ENCODE measurements around the gene GINS2.

GINS2 gene

GRCh38 chr16:85663891-85664321, 24.8 kb downstream of the GINS2 start:
- no peak for DNase-seq
- no peak for TF ChIP-seq CTCF (IDR thresholded peaks at IDR 0.05; ENCODE audit: low read depth, low read length, missing control alignments)
- Histone ChIP-seq H3K27me3 (replicated peaks) (no peaks in the 10 kb centered on the region), H3K36me3 (replicated peaks) (peaks cover 45% of the 10 kb centered on the region), H3K27ac (no peak overlapping the region), H3K4me3 (ENCODE audit: low read depth, low read length) (no peak overlapping the region)
- in situ Hi-C loops (cut with HindIII; ENCODE audit: low pct_ligation_motif_present, low sequenced_read_pairs), result no loop called here

- H3K27me3 ChIP-seq (replicated peaks), result no peaks in the 10 kb centered on the region
- DNase-seq, result no peak
- in situ Hi-C loops (cut with HindIII; ENCODE audit: low pct_ligation_motif_present, low sequenced_read_pairs), result no loop called here
- H3K4me3 ChIP-seq (ENCODE audit: low read depth, low read length), result no peak overlapping the region
- H3K27ac ChIP-seq, result no peak overlapping the region
- TF ChIP-seq CTCF (IDR thresholded peaks at IDR 0.05; ENCODE audit: low read depth, low read length, missing control alignments), result no peak
- H3K36me3 ChIP-seq (replicated peaks), result peaks cover 43% of the 10 kb centered on the region
These were observed 25.6 kb downstream of the GINS2 start for GRCh38 chr16:85662976-85663830.

- Histone ChIP-seq H3K27me3 (replicated peaks) (no peaks in the 10 kb centered on the region), H3K27ac (no peak overlapping the region), H3K4me3 (ENCODE audit: low read depth, low read length) (no peak overlapping the region), H3K36me3 (replicated peaks) (peaks cover 47% of the 10 kb centered on the region)
- TF ChIP-seq CTCF (IDR thresholded peaks at IDR 0.05; ENCODE audit: low read depth, low read length, missing control alignments), result no peak
- DNase-seq, result no peak
- in situ Hi-C loops (cut with HindIII; ENCODE audit: low pct_ligation_motif_present, low sequenced_read_pairs), result no loop called here
These were observed 26.3 kb downstream of the GINS2 start for GRCh38 chr16:85662482-85662812.

GRCh38 chr16:85661740-85662481, 26.8 kb downstream of the GINS2 start:
- Histone ChIP-seq H3K27ac (no peak overlapping the region), H3K36me3 (replicated peaks) (peaks cover 50% of the 10 kb centered on the region), H3K27me3 (replicated peaks) (no peaks in the 10 kb centered on the region), H3K4me3 (ENCODE audit: low read depth, low read length) (no peak overlapping the region)
- TF ChIP-seq CTCF (IDR thresholded peaks at IDR 0.05; ENCODE audit: low read depth, low read length, missing control alignments), result no peak
- in situ Hi-C loops (cut with HindIII; ENCODE audit: low pct_ligation_motif_present, low sequenced_read_pairs), result no loop called here
- no peak for DNase-seq

GRCh38 chr16:85660843-85661739, 27.7 kb downstream of the GINS2 start:
- TF ChIP-seq CTCF (IDR thresholded peaks at IDR 0.05; ENCODE audit: low read depth, low read length, missing control alignments), result no peak
- H3K4me3 ChIP-seq (ENCODE audit: low read depth, low read length), result no peak overlapping the region
- H3K36me3 ChIP-seq (replicated peaks), result peaks cover 47% of the 10 kb centered on the region
- H3K27me3 ChIP-seq (replicated peaks), result no peaks in the 10 kb centered on the region
- in situ Hi-C loops (cut with HindIII; ENCODE audit: low pct_ligation_motif_present, low sequenced_read_pairs), result no loop called here
- no peak for DNase-seq
- H3K27ac ChIP-seq, result no peak overlapping the region

Data from brain microvascular endothelial cell (primary cell).